GM18907 (cell line): ENCODE results near the gene PCDHA11.

Experiments used
- ATAC-seq: cut with Tn5 transposase; IDR thresholded peaks from one replicate; pipeline ENCODE4 v1.9.1; 2021; ENCODE audit warnings: mild to moderate bottlenecking, moderate library complexity; ENCODE audit not compliant: unreplicated experiment

Gene PCDHA11

DNA sequence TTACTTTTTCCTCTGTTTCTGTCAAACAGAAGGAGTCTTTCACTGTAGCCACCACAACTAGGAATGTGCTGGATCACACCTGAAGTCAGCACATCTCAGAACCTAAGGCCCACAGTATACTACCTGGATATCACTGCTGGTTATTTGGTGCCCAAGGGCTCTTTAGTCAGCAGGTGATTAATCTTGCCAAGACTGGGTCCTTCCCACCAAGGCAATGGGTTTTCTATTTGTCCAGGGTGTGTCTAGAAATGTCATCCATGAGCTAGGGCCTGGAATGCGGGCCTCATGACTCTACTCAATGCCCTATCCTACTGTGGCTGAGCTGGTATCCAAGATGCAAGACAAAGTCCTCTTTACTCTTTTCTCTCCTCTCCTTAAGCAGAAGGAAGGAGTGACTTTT lies 47.6 kb downstream of the PCDHA11 start:
- no peak for ATAC-seq
